Stimulated activated CD8-positive, alpha-beta memory T cell treated with anti-CD3 and anti-CD28 coated beads, Interleukin-15, amount 100 ng/mL, for 1 hour (primary cell): Measurements from ENCODE around the gene RASGRF1.

Experiments
- DNase-seq: peaks from one replicate; pipeline ENCODE4 v3.0.0-alpha.2; 2020; ENCODE audit warnings: low read depth

Gene RASGRF1

DNA sequence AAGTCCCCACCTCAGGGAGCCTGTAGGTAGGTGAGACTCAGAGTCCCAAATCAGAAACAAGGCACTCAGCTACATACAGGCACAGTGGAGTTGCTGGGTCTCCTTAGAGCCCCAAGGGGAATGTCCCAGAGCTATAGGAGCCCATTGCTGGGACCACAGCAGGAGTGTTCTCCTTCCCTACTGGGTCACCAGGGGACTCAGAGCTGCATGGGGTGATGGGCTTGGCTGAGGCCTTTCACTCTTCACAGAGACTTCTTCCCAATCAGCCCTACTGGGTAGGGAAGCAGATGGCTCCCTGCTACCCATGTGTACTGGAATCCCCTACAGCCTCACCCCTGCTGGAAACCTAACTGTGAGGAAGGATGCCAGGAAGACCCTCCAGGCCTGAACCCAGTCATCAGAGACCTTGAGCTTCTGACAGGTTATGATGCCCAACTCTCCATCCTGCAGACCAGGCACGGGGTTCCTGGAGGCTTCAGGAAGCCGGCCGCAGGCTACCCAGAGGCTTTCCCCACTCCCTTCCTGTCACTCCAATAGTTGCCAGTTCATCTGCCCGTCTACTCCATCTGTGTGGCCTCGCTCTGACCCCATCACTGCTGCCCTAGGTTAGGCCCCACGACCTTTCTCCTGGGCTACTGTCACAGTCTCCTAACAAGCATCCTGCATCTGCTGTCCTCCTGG, 24.0 kb downstream of the RASGRF1 start:
- no peak for DNase-seq

GRCh38 chr15:79065706-79066376, 24.7 kb downstream of the RASGRF1 start:
- no peak for DNase-seq

DNA sequence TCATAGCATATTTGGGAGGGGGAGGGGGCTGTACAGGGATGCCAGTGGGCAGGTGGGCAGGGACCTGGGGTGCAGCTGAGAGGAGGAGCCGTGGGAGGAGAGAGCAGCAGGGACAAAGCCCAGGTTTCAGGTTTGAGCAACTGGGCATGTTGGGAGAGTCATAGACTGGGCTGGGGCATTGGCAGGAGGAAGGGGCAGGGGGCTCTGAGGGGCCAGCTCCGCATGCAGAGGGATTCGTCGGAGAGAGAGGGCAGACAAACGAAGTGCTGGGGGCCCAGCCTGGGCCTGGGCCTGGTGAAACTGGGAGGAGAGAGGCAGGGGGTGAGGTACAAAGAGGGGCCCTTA, 25.2 kb downstream of the RASGRF1 start:
- no peak for DNase-seq

- no peak for DNase-seq
Measured at GRCh38 chr15:79064496-79064895, 26.1 kb downstream of the RASGRF1 start.

- no peak for DNase-seq
Measured at GRCh38 chr15:79060175-79060574, 30.4 kb downstream of the RASGRF1 start.

- no peak for DNase-seq
Measured at GRCh38 chr15:79059081-79059572, 31.5 kb downstream of the RASGRF1 start.

DNA sequence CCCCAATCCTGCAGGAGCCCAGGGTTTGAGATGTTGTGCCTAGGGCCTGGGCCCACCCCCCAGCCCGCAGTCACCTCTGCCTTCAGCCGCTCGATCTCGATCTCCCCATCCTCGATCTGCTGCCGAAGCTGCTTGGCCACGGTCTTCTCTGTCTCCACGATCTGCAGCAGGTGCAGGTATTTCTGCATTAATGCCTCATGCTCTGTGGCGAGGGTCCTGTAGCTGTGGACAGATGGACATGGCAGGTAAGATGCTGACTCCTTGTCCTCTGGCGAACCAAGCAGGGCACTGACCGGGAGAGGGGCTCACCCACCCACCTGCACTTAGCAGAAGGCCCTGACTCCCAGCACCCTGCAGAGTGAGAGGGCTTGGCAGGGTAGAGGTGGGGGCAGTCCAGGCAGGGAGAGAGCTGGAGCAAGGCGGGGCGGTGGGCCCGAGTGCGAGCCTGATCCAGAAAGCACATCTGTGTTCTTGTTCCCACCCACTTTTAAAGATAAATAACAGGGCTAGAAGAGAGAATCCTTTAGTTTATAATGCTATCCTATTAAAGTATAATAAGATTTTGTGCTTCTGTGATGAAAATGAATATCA, 32.2 kb downstream of the RASGRF1 start:
- no peak for DNase-seq

GRCh38 chr15:79057050-79057449, 33.5 kb downstream of the RASGRF1 start:
- DNase-seq, result no peak

- DNase-seq, result no peak
Measured at GRCh38 chr15:79054350-79054749, 36.2 kb downstream of the RASGRF1 start.

DNA sequence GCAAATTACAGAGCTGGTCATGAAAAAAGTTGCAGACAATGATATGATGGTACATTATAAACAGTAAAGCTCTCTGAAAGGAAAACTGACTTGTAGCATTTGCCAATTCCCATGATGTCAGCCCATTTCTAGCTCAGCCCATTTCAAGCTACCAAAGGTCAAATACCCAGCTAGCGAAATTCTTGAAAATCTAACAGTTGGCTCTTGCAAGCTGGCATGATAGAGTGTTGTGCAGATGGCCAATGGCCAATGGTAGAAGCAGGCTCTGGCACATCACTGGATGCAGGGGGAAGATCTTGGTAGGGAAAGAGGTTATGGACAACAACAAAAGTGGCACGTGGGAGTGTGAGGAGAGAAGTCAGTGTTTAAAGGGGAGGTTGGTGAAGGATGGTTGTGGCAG, 36.7 kb downstream of the RASGRF1 start:
- no peak for DNase-seq

DNA sequence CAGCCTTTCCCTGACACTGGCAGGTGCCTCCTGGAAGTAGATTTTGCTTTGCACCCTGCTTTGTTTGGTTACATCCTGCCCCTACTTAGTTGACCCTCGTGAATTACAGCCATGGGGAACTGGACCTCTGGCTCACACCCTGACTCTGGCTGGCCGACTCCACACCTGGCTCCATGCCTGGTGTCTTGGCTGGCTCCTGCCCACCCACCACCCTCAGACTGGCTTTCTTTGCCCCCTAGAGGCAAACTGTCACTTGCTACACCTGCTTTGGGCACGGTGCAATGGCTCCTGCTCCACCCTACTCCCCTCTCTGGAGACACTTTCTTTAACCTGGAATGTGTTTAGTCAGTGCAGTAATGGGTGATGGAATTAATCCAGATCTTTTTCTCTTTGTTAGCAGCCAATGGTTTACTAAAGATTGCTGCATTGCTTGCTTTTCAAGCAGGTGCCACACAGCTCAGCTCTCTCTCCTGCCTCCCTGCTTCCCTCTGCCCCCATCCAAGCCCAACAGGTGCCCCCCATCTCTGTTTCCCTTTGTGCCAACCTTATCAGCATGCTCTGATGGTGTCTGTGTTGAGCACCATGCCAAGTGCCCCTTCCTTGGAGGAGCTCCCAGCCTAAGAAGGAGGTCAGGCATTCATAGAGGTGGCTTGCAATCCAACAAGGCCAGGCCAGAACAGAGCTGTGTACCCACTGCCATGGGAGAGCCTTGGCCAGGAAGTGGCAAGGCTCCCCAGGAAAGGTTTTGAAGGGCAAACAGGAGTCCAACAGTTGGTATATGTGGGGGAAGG, 38.4 kb downstream of the RASGRF1 start:
- no peak for DNase-seq

DNA sequence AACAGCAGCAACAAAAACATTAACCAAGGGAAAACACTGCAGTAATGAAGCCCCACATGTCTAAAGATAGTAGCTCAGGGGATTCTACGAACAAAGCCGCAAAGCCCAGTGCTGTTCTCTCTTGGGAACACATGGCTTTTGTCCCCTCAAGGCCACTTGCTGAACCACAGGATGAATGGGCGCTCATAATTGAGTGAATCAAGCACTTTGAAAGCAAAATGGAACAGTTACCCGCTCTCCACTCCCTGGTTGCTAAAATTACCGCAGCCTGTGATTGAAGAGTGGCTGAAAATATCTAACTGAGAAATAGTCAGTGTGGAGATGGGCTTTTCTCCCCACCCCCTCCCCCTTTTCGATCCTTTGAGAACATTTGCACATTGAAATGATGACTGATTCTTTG, 39.6 kb downstream of the RASGRF1 start:
- DNase-seq, result no peak

GRCh38 chr15:79050341-79050740, 40.2 kb downstream of the RASGRF1 start:
- DNase-seq, result no peak

DNA sequence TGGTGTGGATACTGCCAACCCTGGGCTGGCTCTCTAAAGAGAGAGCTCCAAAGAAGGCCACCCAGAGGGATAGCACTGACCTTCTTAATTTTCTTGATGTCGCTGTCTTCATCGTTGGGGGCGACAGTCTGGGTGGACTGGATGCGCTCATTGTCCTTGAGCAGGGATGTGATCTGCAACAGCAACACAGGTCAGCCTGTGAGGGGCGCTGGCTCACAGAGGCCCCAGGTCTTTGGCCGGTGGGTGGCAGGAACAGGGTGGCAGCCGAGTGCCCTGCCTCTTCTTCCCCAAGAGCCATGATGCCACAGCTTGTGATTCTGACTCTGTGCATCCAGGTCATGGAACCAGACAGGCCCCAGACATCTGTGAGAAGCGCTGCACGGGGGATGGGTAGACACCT, 41.2 kb downstream of the RASGRF1 start:
- DNase-seq, result no peak

- DNase-seq, result no peak
Measured at GRCh38 chr15:79047676-79048439, 42.7 kb downstream of the RASGRF1 start.

DNA sequence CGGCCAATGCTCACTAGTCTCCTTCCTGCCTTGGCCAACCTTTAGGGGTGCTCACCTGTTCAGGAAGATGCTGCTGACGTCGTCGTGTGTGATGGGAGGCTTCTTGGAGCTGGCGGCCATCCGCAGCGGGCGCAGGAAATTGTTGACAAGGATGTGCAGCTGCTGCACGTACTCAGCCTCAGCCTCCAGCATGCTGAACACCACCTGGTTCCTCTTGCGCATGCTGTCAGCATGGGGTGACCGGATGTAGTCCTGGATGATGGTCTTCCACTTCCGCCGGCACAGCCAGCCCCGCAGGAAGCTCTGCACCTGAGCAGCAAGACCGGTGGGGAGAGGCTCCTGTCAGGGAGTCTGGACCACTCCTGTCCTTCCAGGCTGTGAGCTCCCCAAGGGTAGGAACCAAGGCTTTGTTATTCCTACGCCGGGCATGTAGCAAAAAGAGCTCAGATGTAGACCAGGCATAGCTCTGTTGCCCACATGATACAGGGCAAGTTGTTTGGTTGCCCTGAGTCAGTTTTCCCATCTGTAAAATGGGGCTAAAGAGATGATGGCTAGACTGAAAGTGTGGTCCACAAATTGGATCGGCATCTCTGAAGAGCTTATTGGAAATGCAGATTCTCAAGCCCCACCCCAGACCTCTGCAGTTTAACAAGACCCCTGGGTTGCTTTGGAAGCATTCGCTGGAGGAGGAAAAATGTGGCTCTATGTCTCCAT, 43.7 kb downstream of the RASGRF1 start:
- no peak for DNase-seq

- no peak for DNase-seq
Measured at GRCh38 chr15:79045041-79045440, 45.5 kb downstream of the RASGRF1 start.

- no peak for DNase-seq
Measured at GRCh38 chr15:79042213-79042928, 48.2 kb downstream of the RASGRF1 start.

DNA sequence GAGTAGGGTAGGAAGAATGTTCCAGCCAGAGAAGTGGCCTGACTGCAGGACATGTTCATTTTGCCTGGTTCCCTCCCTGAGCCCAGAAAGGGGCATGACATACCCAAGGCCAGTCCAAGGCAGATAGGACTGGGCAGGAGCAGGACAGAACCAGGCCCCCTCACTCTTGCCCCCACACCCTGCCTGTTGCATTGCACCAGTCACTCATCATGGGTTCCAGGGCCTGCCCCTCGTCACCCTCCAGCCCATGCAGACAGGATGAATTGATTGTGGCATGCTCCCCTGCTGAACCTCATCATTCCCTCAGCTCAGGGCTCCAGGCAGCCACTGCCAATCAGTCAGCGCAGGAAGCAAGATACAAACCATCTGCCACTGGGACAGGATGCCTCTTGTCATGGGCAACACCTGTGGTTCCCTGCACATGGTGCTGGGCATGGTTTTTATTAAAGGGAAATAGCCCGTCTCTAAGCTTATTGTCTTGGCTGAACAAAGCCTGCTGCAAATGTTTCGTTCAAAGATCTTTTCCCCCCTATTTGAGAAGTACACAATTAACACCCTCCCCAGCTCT, 48.9 kb downstream of the RASGRF1 start:
- DNase-seq, result no peak

- DNase-seq, result no peak
Measured at GRCh38 chr15:79037848-79038247, 52.7 kb downstream of the RASGRF1 start.
